Smooth muscle cell (in vitro differentiated cells): ENCODE data around the gene SNAI3. TPM values are rescaled to one million over a fixed set of nuclear protein-coding genes. Genes with fewer than 3 reads are reported as not detected.

Source experiments
- DNase-seq: peaks from one replicate; lab custom pipeline; 2025; ENCODE audit not compliant: unreplicated experiment; lab: John Stamatoyannopoulos, UW
- H2AFZ ChIP-seq: fragments of 200-600 bp; sonication (generic); 2 replicates; pipeline ENCODE4 v1.6.0; 2016; ENCODE audit warnings: antibody characterized with exemption, low read depth, mild to moderate bottlenecking
- H3F3A ChIP-seq: fragments of 200-600 bp; sonication (generic); 2 replicates; pipeline ENCODE4 v1.6.0; 2017; ENCODE audit warnings: antibody characterized with exemption, low read depth
- H3K27ac ChIP-seq: fragments of 200-600 bp; sonication (generic); 2 replicates; pipeline ENCODE4 v1.5.1; 2016; ENCODE audit warnings: low read depth, mild to moderate bottlenecking
- H3K27me3 ChIP-seq: fragments of 200-600 bp; sonication (generic); 2 replicates; pipeline ENCODE4 v1.6.1; 2016; ENCODE audit warnings: low read depth, mild to moderate bottlenecking
- H3K36me3 ChIP-seq: fragments of 200-600 bp; sonication (generic); 2 replicates; pipeline ENCODE4 v1.5.1; 2016; ENCODE audit warnings: low read depth
- H3K4me1 ChIP-seq: fragments of 200-600 bp; sonication (generic); 2 replicates; pipeline ENCODE4 v1.5.1; 2016; ENCODE audit warnings: low read depth
- H3K4me2 ChIP-seq: fragments of 200-600 bp; sonication (generic); 2 replicates; pipeline ENCODE4 v1.6.0; 2016; ENCODE audit warnings: mild to moderate bottlenecking
- H3K4me3 ChIP-seq: fragments of 200-600 bp; sonication (generic); 2 replicates; pipeline ENCODE4 v1.5.1; 2016; ENCODE audit warnings: mild to moderate bottlenecking
- H3K79me2 ChIP-seq: fragments of 200-600 bp; sonication (generic); 2 replicates; pipeline ENCODE4 v1.6.0; 2016; ENCODE audit warnings: low read depth, mild to moderate bottlenecking
- H3K9ac ChIP-seq: fragments of 200-600 bp; sonication (generic); 2 replicates; pipeline ENCODE4 v1.6.0; 2016; ENCODE audit warnings: low read depth
- H3K9me3 ChIP-seq: fragments of 200-600 bp; sonication (generic); replicated peaks from 2 replicates; pipeline ENCODE4 v1.5.1; 2016; ENCODE audit warnings: low read depth
- H4K20me1 ChIP-seq: fragments of 200-600 bp; sonication (generic); 2 replicates; pipeline ENCODE4 v1.6.0; 2016; ENCODE audit warnings: low read depth
- CTCF ChIP-seq: fragments of 200-600 bp; sonication (generic); IDR thresholded peaks from 2 replicates; pipeline ENCODE4 v1.5.1; 2017; ENCODE audit warnings: borderline replicate concordance, mild to moderate bottlenecking, antibody characterized with exemption; ENCODE audit not compliant: insufficient read depth, poor library complexity, severe bottlenecking
- WGBS: methylation state at CpG from one replicate; pipeline ENCODE4 v1.1.7; 2016; ENCODE audit warnings: low lambda C conversion rate; 5-methylcytosine and 5-hydroxymethylcytosine counted together
- polyA plus RNA-seq: library from polyadenylated mRNA; unstranded; fragments of >200 nt; fragmentation: Nextera tagmentation; extraction: Ambion mirVana; gene quantifications from 2 replicates; pipeline ENCODE4 v1.2.1, GENCODE V29; 2016
- total RNA-seq: library from RNA; depleted of rRNA; stranded (reverse); fragments of >200 nt; gene quantifications from 2 replicates; pipeline ENCODE4 v1.2.3, GENCODE V29; 2014

The SNAI3 gene
- total and polyA plus RNA-seq, 2 experiments from 2014 or later: 0.22 to 1.4 TPM

DNA sequence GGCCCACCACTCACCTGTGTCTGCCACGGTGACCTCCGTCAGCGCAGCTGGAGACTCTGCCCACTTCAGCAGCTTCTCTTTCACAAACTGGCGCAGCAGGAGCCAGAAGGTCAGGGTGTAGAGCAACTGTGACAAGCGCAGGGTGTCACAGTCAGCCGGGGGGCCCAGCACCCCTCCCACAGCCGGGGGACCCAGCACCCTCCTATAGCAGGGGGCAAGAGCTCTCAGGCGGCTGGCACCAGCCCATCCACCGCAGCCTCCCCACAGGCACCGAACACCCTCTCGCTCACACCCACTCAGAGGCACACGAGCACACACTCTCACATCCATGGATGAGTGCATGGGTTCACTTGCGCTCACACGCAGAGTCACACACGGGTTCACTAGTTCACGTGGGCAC is 48.8 kb upstream of the SNAI3 start:
- Histone ChIP-seq H3K4me3 (no peak overlapping the region), H3K9me3 (no peaks in the 10 kb centered on the region), H4K20me1 (peaks cover 29% of the 10 kb centered on the region), H3K4me1 (no peaks in the 10 kb centered on the region), H3K4me2 (no peak overlapping the region), H3K9ac (no peak overlapping the region), H3K79me2 (no peaks in the 10 kb centered on the region), H2AFZ (no peak overlapping the region), H3K27me3 (no peaks in the 10 kb centered on the region), H3F3A (no peaks in the 10 kb centered on the region), H3K36me3 (no peaks in the 10 kb centered on the region), H3K27ac (no peak overlapping the region)
- WGBS: 97% methylated on average over 15 of the region's 16 CpGs
- TF ChIP-seq CTCF: no peak
- no peak for DNase-seq

DNA sequence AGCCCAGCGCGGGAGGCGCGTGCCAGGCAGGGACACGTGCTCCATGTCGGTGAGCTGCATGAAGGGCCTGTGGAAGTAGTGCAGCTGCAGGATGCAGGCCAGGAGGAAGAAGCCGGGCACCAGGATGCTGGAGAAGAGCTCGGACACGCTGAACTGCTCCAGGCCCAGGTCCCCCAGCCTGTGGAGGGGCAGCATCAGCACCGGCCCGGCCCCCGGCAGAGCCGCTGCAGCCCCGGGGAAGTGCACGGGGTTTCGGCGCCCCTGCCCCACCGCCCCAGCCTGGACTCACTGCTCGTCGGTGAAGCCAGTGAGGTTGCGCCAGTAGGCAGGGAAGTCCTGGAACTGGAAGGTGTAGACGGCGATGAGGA is 48.0 kb upstream of the SNAI3 start:
- Histone ChIP-seq H3F3A (no peaks in the 10 kb centered on the region), H3K4me1 (no peaks in the 10 kb centered on the region), H3K27ac (no peak overlapping the region), H3K27me3 (no peaks in the 10 kb centered on the region), H2AFZ (no peak overlapping the region), H4K20me1 (peaks cover 29% of the 10 kb centered on the region), H3K4me2 (no peak overlapping the region), H3K4me3 (no peak overlapping the region), H3K79me2 (no peaks in the 10 kb centered on the region), H3K36me3 (no peaks in the 10 kb centered on the region), H3K9me3 (no peaks in the 10 kb centered on the region), H3K9ac (no peak overlapping the region)
- no peak for TF ChIP-seq CTCF
- DNase-seq: no peak
- 97% methylated on average over 23 of the region's 23 CpGs for WGBS

DNA sequence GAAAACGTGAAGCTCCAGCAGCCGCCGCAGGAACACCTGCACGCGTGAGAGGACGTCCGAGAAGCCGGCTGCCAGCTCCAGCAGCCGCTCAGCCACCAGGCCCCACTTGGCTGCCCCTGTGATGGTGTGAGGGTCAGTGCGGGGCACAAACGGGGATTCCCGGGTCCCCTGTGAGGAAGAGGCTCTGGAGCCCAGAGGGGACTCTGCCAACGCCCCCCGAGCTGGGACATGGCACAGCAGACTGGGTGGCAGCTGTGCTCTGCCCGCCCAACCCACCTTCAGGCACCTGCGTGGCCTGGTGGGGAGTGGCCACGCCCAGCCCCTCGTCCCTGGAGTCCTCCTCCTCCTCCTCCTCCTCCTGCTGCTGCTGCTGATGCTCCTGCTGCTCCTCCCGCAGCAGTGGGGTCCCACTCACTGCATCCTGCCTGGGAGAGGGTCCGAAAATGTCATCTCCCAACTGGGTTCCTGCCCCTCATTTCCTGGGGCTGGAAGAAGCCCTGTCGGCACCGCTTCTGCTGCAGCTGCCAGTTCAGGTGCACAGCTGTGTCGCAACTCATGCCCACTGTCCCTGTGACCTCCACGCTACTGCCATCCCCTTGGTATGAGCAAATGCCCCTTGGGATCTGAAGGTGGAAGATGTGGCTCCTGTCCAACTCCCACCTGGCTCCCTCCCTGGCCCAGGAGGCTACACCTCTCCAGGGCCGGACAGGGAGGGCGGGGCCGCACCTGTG is 47.5 kb upstream of the SNAI3 start:
- Histone ChIP-seq H2AFZ (no peak overlapping the region), H3K4me3 (no peak overlapping the region), H3K9me3 (no peaks in the 10 kb centered on the region), H3K4me1 (no peaks in the 10 kb centered on the region), H3K27me3 (no peaks in the 10 kb centered on the region), H4K20me1 (peaks cover 27% of the 10 kb centered on the region), H3K27ac (no peak overlapping the region), H3K4me2 (no peak overlapping the region), H3K36me3 (no peaks in the 10 kb centered on the region), H3F3A (no peaks in the 10 kb centered on the region), H3K9ac (no peak overlapping the region), H3K79me2 (no peaks in the 10 kb centered on the region)
- no peak for TF ChIP-seq CTCF
- no peak for DNase-seq
- 96% methylated on average over 23 of the region's 27 CpGs for WGBS

- no peaks in the 10 kb centered on the region for H3K4me1 ChIP-seq
- DNase-seq: no peak
- no peak overlapping the region for H2AFZ ChIP-seq
- 94% methylated on average over 12 of the region's 13 CpGs for WGBS
- no peak overlapping the region for H3K27ac ChIP-seq
- H3K9me3 ChIP-seq: no peaks in the 10 kb centered on the region
- no peaks in the 10 kb centered on the region for H3F3A ChIP-seq
- peaks cover 25% of the 10 kb centered on the region for H4K20me1 ChIP-seq
- no peak for TF ChIP-seq CTCF
- H3K36me3 ChIP-seq: no peaks in the 10 kb centered on the region
- H3K4me3 ChIP-seq: no peak overlapping the region
- H3K27me3 ChIP-seq: no peaks in the 10 kb centered on the region
- no peaks in the 10 kb centered on the region for H3K79me2 ChIP-seq
- H3K4me2 ChIP-seq: no peak overlapping the region
- H3K9ac ChIP-seq: no peak overlapping the region
Measured at GRCh38 chr16:88732961-88733294, 46.6 kb upstream of the SNAI3 start.
